Endodermal cell (in vitro differentiated cells): ENCODE data around the gene ARL8B. TPM values are rescaled to one million over a fixed set of nuclear protein-coding genes. Genes with fewer than 3 reads are reported as not detected.

Experiments
- DNase-seq: peaks from one replicate; pipeline ENCODE4 v3.0.0-alpha.2; 2017
- H3K27ac ChIP-seq: 2 replicates; pipeline ENCODE4 v1.5.1; 2013; ENCODE audit warnings: mild to moderate bottlenecking, low read depth, low read length, moderate library complexity
- H3K27me3 ChIP-seq: 2 replicates; pipeline ENCODE4 v1.6.1; 2013; ENCODE audit warnings: mild to moderate bottlenecking, low read length, moderate library complexity; ENCODE audit not compliant: insufficient read depth, control insufficient read depth, poor library complexity, severe bottlenecking
- H3K36me3 ChIP-seq: 2 replicates; pipeline ENCODE4 v1.7.0; 2013; ENCODE audit warnings: mild to moderate bottlenecking, low read length, moderate library complexity; ENCODE audit not compliant: control insufficient read depth, insufficient read depth
- H3K4me1 ChIP-seq: one replicate; pipeline ENCODE4 v1.7.0; 2013; ENCODE audit warnings: low read length; ENCODE audit not compliant: control insufficient read depth, insufficient read depth
- H3K4me3 ChIP-seq: 2 replicates; pipeline ENCODE4 v1.5.1; 2013; ENCODE audit warnings: mild to moderate bottlenecking, low read length, moderate library complexity
- H3K9ac ChIP-seq: 2 replicates; pipeline ENCODE4 v1.6.1; 2013; ENCODE audit warnings: mild to moderate bottlenecking, low read length, moderate library complexity; ENCODE audit not compliant: poor library complexity, severe bottlenecking; ENCODE audit errors: extremely low read depth
- H3K9me3 ChIP-seq: 2 replicates; pipeline ENCODE4 v1.6.1; 2013; ENCODE audit warnings: mild to moderate bottlenecking, low read length, moderate library complexity; ENCODE audit not compliant: control insufficient read depth
- H3K27ac Mint-ChIP-seq: 2 replicates; pipeline ENCODE4 v1.8.0; 2020; ENCODE audit warnings: mixed read lengths
- H3K27me3 Mint-ChIP-seq: 2 replicates; pipeline ENCODE4 v1.8.0; 2021; ENCODE audit warnings: mild to moderate bottlenecking, mixed read lengths; ENCODE audit not compliant: insufficient read depth
- H3K36me3 Mint-ChIP-seq: 2 replicates; pipeline ENCODE4 v1.8.0; 2020; ENCODE audit warnings: low read depth, mixed read lengths
- H3K4me1 Mint-ChIP-seq: 2 replicates; pipeline ENCODE4 v1.8.0; 2020; ENCODE audit warnings: mixed read lengths
- H3K4me3 Mint-ChIP-seq: 2 replicates; pipeline ENCODE4 v1.8.0; 2020; ENCODE audit warnings: mild to moderate bottlenecking, moderate library complexity, mixed read lengths
- H3K9me3 Mint-ChIP-seq: 2 replicates; pipeline ENCODE4 v1.8.0; 2020; ENCODE audit warnings: mild to moderate bottlenecking, mixed read lengths
- CTCF ChIP-seq: fragments of 200-600 bp; sonication (generic); conservative IDR thresholded peaks from 2 replicates; pipeline ENCODE4 v1.5.0; 2021; ENCODE audit warnings: antibody characterized with exemption, mild to moderate bottlenecking
- WGBS, 2 experiments: methylation state at CpG; one replicate each; pipeline versions ENCODE4 v1.1.5 to v1.1.7; 2013; ENCODE audit warnings: missing lambda C conversion rate in 2 of 2, mixed read lengths in 1 of 2; ENCODE audit not compliant: insufficient coverage in 1 of 2, insufficient read length in 1 of 2; 5-methylcytosine and 5-hydroxymethylcytosine counted together
- total RNA-seq, 2 donors: library from RNA; stranded (reverse); fragmentation: NEBNext Ultra II Directional in 1 of 2; extraction: Animal tissue kit (Norgen Biotek cat#: 25700) in 1 of 2; gene quantifications; 2 replicates in 1 of 2; 3 replicates in 1 of 2; pipeline ENCODE4 v1.2.1, GENCODE V29; 2021

ARL8B gene
- total RNA-seq, 2 donors from 2014 or later, result 31.2 to 37.3 TPM

GRCh38 chr3:5098346-5098745 is 23.7 kb upstream of the ARL8B start:
- Histone ChIP-seq H3K27me3 (peaks cover 35% of the 10 kb centered on the region), H3K9ac (no peak overlapping the region), H3K4me1 (no peaks in the 10 kb centered on the region), H3K4me3 (no peak overlapping the region), H3K27ac (no peak overlapping the region), H3K9me3 (no peaks in the 10 kb centered on the region), H3K36me3 (no peaks in the 10 kb centered on the region)
- 77 to 81% methylated on average over 4 of the region's 4 CpGs for WGBS, 2 experiments
- no peak for TF ChIP-seq CTCF
- no peak overlapping the region for H3K27ac Mint-ChIP-seq
- no peaks in the 10 kb centered on the region for H3K36me3 Mint-ChIP-seq
- no peak overlapping the region for H3K4me3 Mint-ChIP-seq
- H3K4me1 Mint-ChIP-seq, result peaks cover 4% of the 10 kb centered on the region
- H3K27me3 Mint-ChIP-seq, result peaks cover 66% of the 10 kb centered on the region
- H3K9me3 Mint-ChIP-seq, result peaks cover 2% of the 10 kb centered on the region
- DNase-seq, result no peak

- Histone ChIP-seq H3K27me3 (peaks cover 13% of the 10 kb centered on the region), H3K9me3 (no peaks in the 10 kb centered on the region), H3K9ac (no peak overlapping the region), H3K36me3 (no peaks in the 10 kb centered on the region), H3K4me1 (no peaks in the 10 kb centered on the region), H3K27ac (no peak overlapping the region), H3K4me3 (no peak overlapping the region)
- Mint-ChIP-seq H3K4me3 (no peak overlapping the region), H3K27me3 (peaks cover 37% of the 10 kb centered on the region), H3K4me1 (peaks cover 3% of the 10 kb centered on the region), H3K9me3 (peaks cover 2% of the 10 kb centered on the region), H3K36me3 (no peaks in the 10 kb centered on the region), H3K27ac (no peak overlapping the region)
- no peak for TF ChIP-seq CTCF
- 78 to 94% methylated on average over 1 to 3 of the region's 3 CpGs for WGBS, 2 experiments
- DNase-seq, result no peak
Observed at GRCh38 chr3:5102532-5102931, 19.6 kb upstream of the ARL8B start.

- no peaks in the 10 kb centered on the region for H3K4me1 ChIP-seq
Observed at GRCh38 chr3:5103743-5104142, 18.3 kb upstream of the ARL8B start.

More at GRCh38 chr3:5103743-5104142, 18.3 kb upstream of the ARL8B start:
- 100% methylated on average over 3 of the region's 3 CpGs; no CpG with 5 or more reads in 1 of the 2 experiments for WGBS, 2 experiments
- Histone ChIP-seq H3K9ac (no peak overlapping the region), H3K27ac (no peak overlapping the region), H3K4me3 (no peak overlapping the region), H3K36me3 (no peaks in the 10 kb centered on the region), H3K9me3 (no peaks in the 10 kb centered on the region), H3K27me3 (peaks cover 2% of the 10 kb centered on the region)
- Mint-ChIP-seq H3K27me3 (peaks cover 25% of the 10 kb centered on the region), H3K4me3 (no peak overlapping the region), H3K4me1 (peaks cover 3% of the 10 kb centered on the region), H3K9me3 (peaks cover 2% of the 10 kb centered on the region), H3K27ac (no peak overlapping the region), H3K36me3 (no peaks in the 10 kb centered on the region)
- no peak for TF ChIP-seq CTCF
- DNase-seq, result no peak
